Measurements from ENCODE around the gene LRRC72. TPM values are rescaled to one million over a fixed set of nuclear protein-coding genes. Genes with fewer than 3 reads are reported as not detected.

LRRC72 gene
- total RNA-seq, 1 experiment from 2014 or later: not detected

DNA sequence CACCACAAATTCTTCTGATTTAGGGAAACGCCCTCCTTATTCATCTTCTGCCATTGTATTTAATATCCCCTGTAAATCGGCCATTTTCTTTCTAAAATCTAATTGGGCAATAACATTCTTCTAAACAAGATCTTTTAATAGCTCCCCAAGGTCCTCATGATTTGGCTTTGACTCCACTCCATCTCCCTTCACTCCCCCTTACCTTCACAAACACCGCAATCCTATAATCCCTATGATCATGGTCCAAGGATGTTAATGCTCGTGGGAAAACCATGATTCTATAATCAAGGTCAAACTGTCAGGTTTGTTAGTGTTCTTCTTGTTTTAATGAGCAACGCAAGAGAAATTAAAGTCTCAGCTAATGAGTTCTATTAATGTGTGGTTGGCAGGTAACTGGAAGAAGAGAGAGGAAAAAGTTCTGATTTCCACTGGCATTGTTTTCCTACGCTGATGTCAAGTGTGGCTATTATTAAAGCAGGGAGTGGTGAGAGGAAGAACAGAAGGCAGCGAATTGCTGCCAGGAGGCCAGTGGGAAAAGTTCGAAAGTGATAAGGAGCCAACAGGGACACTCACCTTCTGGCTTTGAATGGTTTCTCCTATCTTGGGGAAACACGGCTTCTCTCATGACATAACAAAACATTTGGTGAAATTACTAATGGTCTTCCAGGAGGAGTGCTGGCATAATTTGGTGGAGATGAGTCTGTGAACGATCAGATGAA, 28.1 kb downstream of the LRRC72 start:
- TF ChIP-seq, protein P1, sequence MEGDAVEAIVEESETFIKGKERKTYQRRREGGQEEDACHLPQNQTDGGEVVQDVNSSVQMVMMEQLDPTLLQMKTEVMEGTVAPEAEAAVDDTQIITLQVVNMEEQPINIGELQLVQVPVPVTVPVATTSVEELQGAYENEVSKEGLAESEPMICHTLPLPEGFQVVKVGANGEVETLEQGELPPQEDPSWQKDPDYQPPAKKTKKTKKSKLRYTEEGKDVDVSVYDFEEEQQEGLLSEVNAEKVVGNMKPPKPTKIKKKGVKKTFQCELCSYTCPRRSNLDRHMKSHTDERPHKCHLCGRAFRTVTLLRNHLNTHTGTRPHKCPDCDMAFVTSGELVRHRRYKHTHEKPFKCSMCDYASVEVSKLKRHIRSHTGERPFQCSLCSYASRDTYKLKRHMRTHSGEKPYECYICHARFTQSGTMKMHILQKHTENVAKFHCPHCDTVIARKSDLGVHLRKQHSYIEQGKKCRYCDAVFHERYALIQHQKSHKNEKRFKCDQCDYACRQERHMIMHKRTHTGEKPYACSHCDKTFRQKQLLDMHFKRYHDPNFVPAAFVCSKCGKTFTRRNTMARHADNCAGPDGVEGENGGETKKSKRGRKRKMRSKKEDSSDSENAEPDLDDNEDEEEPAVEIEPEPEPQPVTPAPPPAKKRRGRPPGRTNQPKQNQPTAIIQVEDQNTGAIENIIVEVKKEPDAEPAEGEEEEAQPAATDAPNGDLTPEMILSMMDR (conservative IDR thresholded peaks at IDR 0.05): no peak
- Histone ChIP-seq H3K56ac (ENCODE audit: insufficient read length, low read depth, low read length) (no peak overlapping the region), H2BK20ac (ENCODE audit: low read depth, low read length, poor library complexity, severe bottlenecking) (no peak overlapping the region), H3K27ac (ENCODE audit: insufficient read length, low read depth, low read length) (no peak overlapping the region), H2BK12ac (ENCODE audit: insufficient read length, low read depth, low read length) (no peak overlapping the region), H4K20me1 (ENCODE audit: control insufficient read depth, insufficient read depth, insufficient read length) (no peaks in the 10 kb centered on the region), H3K79me1 (ENCODE audit: insufficient read depth, low read depth, low read length, poor library complexity, severe bottlenecking) (no peaks in the 10 kb centered on the region), H3K9me3 (ENCODE audit: control insufficient read depth, low read depth, low read length) (no peaks in the 10 kb centered on the region), H2AFZ (ENCODE audit: low read length) (no peak overlapping the region), H3K23me2 (ENCODE audit: insufficient read length, low read depth, low read length, poor library complexity, severe bottlenecking) (no peaks in the 10 kb centered on the region), H3K23ac (ENCODE audit: insufficient read length, low read depth, low read length) (no peak overlapping the region), H3K27me3 (ENCODE audit: insufficient read depth, low read length) (no peaks in the 10 kb centered on the region), H3K4me1 (ENCODE audit: insufficient read depth, low read length) (no peaks in the 10 kb centered on the region; the same call in 1 of the 2 replicates), H2BK5ac (ENCODE audit: insufficient read length, low read length) (no peak overlapping the region), H3K4ac (ENCODE audit: low read depth, low read length) (no peak overlapping the region), H4K5ac (ENCODE audit: insufficient read length, low read depth, low read length) (no peak overlapping the region), H2AK5ac (ENCODE audit: insufficient read length, low read length) (no peak overlapping the region), H3K79me2 (ENCODE audit: insufficient read depth, low read length) (no peaks in the 10 kb centered on the region), H3K4me2 (ENCODE audit: insufficient read depth, insufficient read length, low read length) (no peak overlapping the region), H3K9ac (ENCODE audit: extremely low read depth, insufficient read length, low read length) (no peak overlapping the region), H3K14ac (ENCODE audit: insufficient read depth, low read length) (no peak overlapping the region), H3K18ac (ENCODE audit: insufficient read length, low read depth, low read length) (no peak overlapping the region), H4K91ac (ENCODE audit: insufficient read length, low read depth, low read length) (no peak overlapping the region), H4K8ac (replicated peaks; ENCODE audit: insufficient read length, low read depth, low read length) (no peak overlapping the region), H3T11ph (ENCODE audit: low read length) (no peak overlapping the region), H2BK120ac (ENCODE audit: low read depth, low read length, poor library complexity, severe bottlenecking) (no peak overlapping the region), H2BK15ac (ENCODE audit: low read depth, low read length) (no peak overlapping the region)
- Mint-ChIP-seq H3K27ac (no peak overlapping the region; a peak in 1 of 7 replicates), H3K4me1 (no peaks in the 10 kb centered on the region), H3K4me3 (no peak overlapping the region), H3K36me3 (ENCODE audit: insufficient read depth in 1 of 3, low read depth in 3 of 3) (no peaks in the 10 kb centered on the region), H3K27me3 (ENCODE audit: low read depth) (no peaks in the 10 kb centered on the region), H3K9me3 (no peaks in the 10 kb centered on the region)
- DNase-seq: no peak
- WGBS (ENCODE audit: extremely low coverage, insufficient read length, low lambda C conversion rate): no CpG with 5 or more reads among the region's 10 CpGs
